ENCODE results near the gene ERAL1. TPM values are rescaled to one million over a fixed set of nuclear protein-coding genes. Genes with fewer than 3 reads are reported as not detected.

ERAL1 gene
- total and polyA plus RNA-seq, 2 of the 4 experiments (the other 2 are of a cell fraction), result 34.1 to 62.3 TPM

DNA sequence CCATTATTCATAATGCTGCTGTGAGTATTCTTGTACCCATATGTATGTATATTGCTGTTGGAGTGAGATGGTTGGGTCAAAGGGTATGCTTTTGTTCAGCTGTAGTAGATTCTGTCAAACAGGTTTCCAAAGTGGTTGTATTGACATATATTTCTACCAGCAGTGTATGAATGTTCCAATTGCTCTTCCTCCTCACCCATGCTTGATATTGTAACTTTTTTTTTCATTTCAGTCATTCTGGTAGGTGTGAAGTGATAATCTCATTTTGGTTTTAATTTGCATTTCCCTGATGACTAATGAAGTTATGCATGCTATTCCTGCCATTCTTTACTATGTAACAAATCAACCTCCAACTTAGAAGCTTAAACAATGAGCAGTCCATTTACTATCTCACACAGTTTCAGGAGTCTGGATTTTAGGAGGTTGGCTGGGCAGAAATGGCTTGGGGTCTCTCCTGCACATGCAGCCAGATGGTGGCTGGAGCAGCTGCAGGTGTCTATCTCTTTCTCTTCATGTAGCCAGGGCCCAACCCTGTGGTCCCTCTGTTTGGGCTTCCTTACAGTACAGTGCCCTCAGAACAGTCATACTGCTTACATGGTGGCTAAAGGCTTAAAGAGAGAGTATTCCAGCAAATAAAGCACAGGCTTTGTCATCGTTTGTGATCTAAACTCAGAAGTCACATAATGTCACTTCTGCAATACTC lies 21.2 kb downstream of the ERAL1 start:
- no peak overlapping the region for H3K4me2 ChIP-seq (ENCODE audit: low read depth, low read length)
- H3K9me1 ChIP-seq (ENCODE audit: insufficient read depth, low read length), result no peaks in the 10 kb centered on the region
- no peak overlapping the region for H2AK5ac ChIP-seq (ENCODE audit: low read depth, low read length)
- CTCF ChIA-PET, result no interaction called here
- no peak overlapping the region for H2BK120ac ChIP-seq (ENCODE audit: low read depth, low read length)
- H3K4me3 ChIP-seq (ENCODE audit: insufficient read depth, low read depth, low read length), result no peak overlapping the region
- no peak overlapping the region for H3K14ac ChIP-seq (replicated peaks; ENCODE audit: low read depth, low read length)
- no peaks in the 10 kb centered on the region for H3K27me3 ChIP-seq (ENCODE audit: control insufficient read depth, insufficient read depth, low read length)
- H2AFZ ChIP-seq (replicated peaks; ENCODE audit: low read length, poor library complexity), result no peak overlapping the region
- no peak overlapping the region for H2BK15ac ChIP-seq (ENCODE audit: low read depth, low read length)
- H4K20me1 ChIP-seq (ENCODE audit: insufficient read depth, low read length), result no peaks in the 10 kb centered on the region
- no peak overlapping the region for H2BK5ac ChIP-seq (ENCODE audit: low read depth, low read length, poor library complexity, severe bottlenecking)
- no peak overlapping the region for H3K18ac ChIP-seq (ENCODE audit: low read depth, low read length)
- H3K23ac ChIP-seq (ENCODE audit: low read depth, low read length), result no peak overlapping the region
- H3K9ac ChIP-seq (ENCODE audit: low read depth, low read length), result no peak overlapping the region
- no peak for ATAC-seq (ENCODE audit: low read depth)
- BruUV-seq (replicated peaks), result no TSS peak
- no peak overlapping the region for H4K5ac ChIP-seq (ENCODE audit: low read depth, low read length)
- H4K91ac ChIP-seq (ENCODE audit: insufficient read depth, low read depth, low read length), result no peak overlapping the region
- dilution Hi-C loops (cut with HindIII; ENCODE audit: low sequenced_read_pairs, unreplicated experiment) (no loop called here), intact Hi-C loops (cut with micrococcal nuclease) (no loop called here), in situ Hi-C loops (cut with MboI; ENCODE audit: low sequenced_read_pairs) (no loop called here)
- peaks cover 23% of the 10 kb centered on the region for H3K36me3 ChIP-seq (ENCODE audit: control insufficient read depth, insufficient read depth, low read length)
- H2BK20ac ChIP-seq (ENCODE audit: low read depth, low read length), result no peak overlapping the region
- H3K79me1 ChIP-seq (ENCODE audit: low read depth in 1 of 2, low read length in 2 of 2), result no peaks in the 10 kb centered on the region
- no CpG with 5 or more reads among the region's 1 CpG for WGBS, 2 experiments (ENCODE audit: extremely low coverage in 2 of 2, insufficient read length in 1 of 2)
- POLR2A ChIA-PET (ENCODE audit: unreplicated experiment), result no interaction called here
- no peak overlapping the region for H4K8ac ChIP-seq (ENCODE audit: low read depth in 2 of 2, low read length in 2 of 2)
- DNase-seq, result no peak
- no peak overlapping the region for H3K27ac ChIP-seq (ENCODE audit: insufficient read depth, low read length)
- TF ChIP-seq POLR2A (IDR thresholded peaks at IDR 0.05; ENCODE audit: low read depth, low read length) (no peak), FOS (IDR thresholded peaks at IDR 0.05; ENCODE audit: low read depth, low read length) (no peak), RAD21 (IDR thresholded peaks at IDR 0.05; ENCODE audit: low read length) (no peak)
- H3K4me1 ChIP-seq (ENCODE audit: control insufficient read depth, insufficient read depth, low read length), result no peaks in the 10 kb centered on the region
- H3K9me3 ChIP-seq (ENCODE audit: control insufficient read depth, insufficient read depth, low read length), result no peaks in the 10 kb centered on the region
- H2AK9ac ChIP-seq (replicated peaks; ENCODE audit: low read depth, low read length, poor library complexity), result no peak overlapping the region
- no peak overlapping the region for H3K56ac ChIP-seq (ENCODE audit: extremely low read depth, insufficient read depth, low read length)
- H3K4ac ChIP-seq (ENCODE audit: low read depth, low read length), result no peak overlapping the region
